ENCODE data around the gene BLOC1S5.

DNA sequence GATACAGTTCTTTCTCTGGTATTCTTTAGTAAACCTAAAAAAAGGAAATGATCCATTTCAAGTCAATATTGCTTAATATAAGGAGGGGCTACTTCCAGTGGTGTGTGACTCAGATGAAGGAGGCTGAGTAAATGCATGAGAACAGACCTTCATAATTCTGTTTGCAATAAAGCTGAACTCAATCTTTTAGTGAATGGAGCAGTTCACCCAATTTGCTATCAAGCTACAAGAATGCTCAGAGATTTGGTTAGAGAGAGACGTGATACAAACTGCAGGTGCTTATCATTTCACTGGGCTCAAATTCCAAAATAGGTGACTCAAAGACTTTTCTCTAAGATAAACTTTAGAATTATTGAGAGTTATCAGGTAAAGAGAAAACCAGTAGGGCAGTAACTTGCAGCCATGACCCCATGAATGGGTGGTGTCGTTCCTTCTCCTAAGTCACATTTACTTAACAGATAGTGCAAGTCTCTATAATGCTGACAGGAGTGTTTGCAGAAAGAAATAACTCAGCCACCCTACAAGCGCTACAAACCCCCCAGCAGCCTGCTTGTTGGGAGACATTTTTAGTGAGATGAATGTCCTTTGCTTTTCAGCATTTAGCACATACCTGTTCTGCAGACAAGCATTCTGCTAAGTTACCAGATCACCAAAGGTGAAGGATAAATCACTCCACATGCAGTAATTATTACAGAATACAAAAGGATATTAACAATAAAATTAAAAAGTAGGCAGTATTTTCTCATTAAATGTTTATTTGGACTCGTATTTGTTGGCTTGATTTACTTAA is 16.4 kb upstream of the BLOC1S5 start:
- TF ChIP-seq POLR2AphosphoS5 (IDR thresholded peaks at IDR 0.05; ENCODE audit: low read depth, low read length), result no peak
- TF ChIP-seq REST (IDR thresholded peaks at IDR 0.05; ENCODE audit: insufficient read depth in 1 of 2, low read depth in 2 of 2, low read length in 2 of 2), result no peak

Measured in PFSK-1 (cell line).